ENCODE results near the gene DNM3.

Gene DNM3

GRCh38 chr1:172105230-172105629 is 263.9 kb downstream of the DNM3 start:
- no peak for DNase-seq (ENCODE audit: low read depth in 2 of 2)

GRCh38 chr1:172107316-172107975 is 266.1 kb downstream of the DNM3 start:
- DNase-seq (ENCODE audit: low read depth in 2 of 2): no peak

- DNase-seq (ENCODE audit: low read depth in 2 of 2): no peak
Measured at GRCh38 chr1:172108161-172108893, 267.0 kb downstream of the DNM3 start.

GRCh38 chr1:172109359-172109758 is 268.1 kb downstream of the DNM3 start:
- no peak for DNase-seq (ENCODE audit: low read depth in 2 of 2)

- DNase-seq (ENCODE audit: low read depth in 2 of 2): no peak
Measured at GRCh38 chr1:172112576-172112975, 271.3 kb downstream of the DNM3 start.

DNA sequence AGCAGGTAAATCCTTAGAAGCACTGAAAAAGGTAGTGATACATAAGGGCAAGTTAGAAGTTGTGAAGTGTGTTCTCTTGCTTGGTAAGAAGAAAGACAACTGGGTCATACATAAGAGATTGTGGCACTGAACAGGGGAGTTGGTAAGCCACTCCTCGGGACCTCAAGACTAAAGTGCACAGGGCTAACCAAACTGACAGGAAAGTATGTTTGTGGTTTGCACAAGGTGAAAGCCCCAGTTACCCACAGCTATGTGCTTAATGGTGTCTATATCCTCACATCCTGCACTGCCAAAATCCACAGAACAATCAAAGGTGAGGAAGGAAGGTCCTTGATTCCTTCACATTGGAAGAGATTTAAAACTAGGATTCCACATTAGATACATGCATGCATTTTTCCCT is 276.5 kb downstream of the DNM3 start:
- DNase-seq (ENCODE audit: low read depth in 2 of 2): no peak

- no peak for DNase-seq (ENCODE audit: low read depth in 2 of 2)
Measured at GRCh38 chr1:172118618-172119017, 277.3 kb downstream of the DNM3 start.

- no peak for DNase-seq (ENCODE audit: low read depth in 2 of 2)
Measured at GRCh38 chr1:172119184-172119583, 277.9 kb downstream of the DNM3 start.

DNA sequence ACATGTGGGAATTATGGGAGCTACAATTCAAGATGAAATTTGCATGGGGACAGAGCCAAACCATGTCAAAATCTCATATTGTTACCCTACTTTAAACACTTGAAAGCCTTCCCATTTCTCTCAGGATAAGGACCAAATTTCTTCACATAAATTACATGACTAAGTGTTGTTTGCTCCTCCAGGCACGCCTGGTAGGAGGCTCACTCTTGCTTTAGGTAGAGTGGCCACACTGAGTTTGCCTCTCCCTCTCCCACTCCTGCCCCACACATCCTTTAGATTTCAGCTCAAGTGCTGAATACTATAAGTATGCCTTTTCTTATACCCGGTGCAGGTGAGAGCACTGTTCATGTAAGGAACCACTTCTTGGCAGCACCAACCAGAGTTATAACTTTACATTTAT is 279.1 kb downstream of the DNM3 start:
- no peak for DNase-seq (ENCODE audit: low read depth in 2 of 2)

GRCh38 chr1:172121081-172121717 is 279.9 kb downstream of the DNM3 start:
- DNase-seq (ENCODE audit: low read depth in 2 of 2): no peak

DNA sequence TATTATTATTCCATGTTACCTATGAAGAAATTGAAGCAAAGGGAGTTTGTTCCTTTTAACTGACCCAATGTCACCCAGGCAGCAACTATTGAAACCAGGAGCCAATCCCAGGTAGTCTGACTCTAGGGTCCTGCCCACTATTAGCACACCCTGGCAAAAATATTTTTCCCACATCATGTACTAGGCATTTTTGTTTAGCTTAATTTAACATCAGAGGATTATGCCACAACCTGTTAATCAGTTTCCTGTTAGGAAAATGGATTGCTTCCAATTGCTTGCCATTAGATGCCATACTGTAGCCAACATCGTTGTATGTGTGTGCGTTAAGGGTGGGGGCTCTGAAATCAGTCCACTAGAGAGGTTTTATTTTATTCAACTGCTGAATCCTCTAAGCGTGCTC is 281.1 kb downstream of the DNM3 start:
- DNase-seq (ENCODE audit: low read depth in 2 of 2): no peak

DNA sequence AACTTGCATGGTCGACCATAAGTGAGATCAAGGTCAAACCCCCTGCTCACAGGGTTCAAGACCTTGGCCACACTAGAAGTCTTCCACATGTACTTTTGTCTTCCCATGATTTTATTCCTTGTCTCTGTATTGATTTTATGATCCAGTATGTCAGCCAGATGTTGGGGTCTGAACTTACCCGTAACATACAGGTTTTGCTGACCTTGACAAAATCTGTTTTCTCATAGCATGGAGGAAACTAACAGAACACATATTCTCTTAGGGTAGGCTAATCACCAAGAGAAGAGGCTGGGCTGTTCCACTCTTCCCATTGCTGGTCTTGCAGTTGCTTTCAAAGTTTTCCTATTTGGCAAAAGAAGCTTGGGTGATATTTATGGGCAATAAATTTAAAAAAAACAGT is 284.0 kb downstream of the DNM3 start:
- DNase-seq (ENCODE audit: low read depth in 2 of 2): no peak

- DNase-seq (ENCODE audit: low read depth in 2 of 2): no peak
Measured at GRCh38 chr1:172125812-172126430, 284.6 kb downstream of the DNM3 start.

GRCh38 chr1:172132836-172133235 is 291.5 kb downstream of the DNM3 start:
- DNase-seq (ENCODE audit: low read depth in 2 of 2): no peak

DNA sequence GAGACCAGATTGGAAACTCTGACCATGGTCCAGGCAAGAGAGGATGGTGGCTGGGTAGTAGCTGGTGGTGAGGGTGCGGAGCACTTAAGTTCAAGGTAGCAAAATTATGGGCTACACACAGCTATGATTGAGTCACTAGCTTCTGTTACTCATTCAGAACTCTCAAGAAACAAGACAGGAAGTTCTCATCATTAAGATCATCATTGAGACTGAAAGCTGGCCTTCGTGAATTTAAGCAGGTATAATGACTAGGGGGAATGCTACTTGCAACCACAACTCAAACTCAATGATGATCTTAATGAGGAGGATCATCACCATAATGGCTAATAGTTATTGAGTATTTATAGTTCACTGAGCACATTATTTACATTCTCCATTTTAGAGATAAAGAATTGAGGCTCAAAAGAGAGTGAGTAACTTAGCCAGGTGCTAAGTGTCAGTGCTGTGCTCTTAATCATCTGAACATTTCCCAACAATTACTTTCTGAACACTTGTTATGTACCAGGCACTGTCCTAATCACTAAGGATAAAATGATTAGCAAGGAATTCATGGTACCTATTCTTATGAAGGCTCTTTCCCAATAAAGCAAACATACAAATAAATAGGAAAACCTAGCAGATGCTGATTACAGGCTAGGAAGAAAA is 292.9 kb downstream of the DNM3 start:
- no peak for DNase-seq (ENCODE audit: low read depth in 2 of 2)

DNA sequence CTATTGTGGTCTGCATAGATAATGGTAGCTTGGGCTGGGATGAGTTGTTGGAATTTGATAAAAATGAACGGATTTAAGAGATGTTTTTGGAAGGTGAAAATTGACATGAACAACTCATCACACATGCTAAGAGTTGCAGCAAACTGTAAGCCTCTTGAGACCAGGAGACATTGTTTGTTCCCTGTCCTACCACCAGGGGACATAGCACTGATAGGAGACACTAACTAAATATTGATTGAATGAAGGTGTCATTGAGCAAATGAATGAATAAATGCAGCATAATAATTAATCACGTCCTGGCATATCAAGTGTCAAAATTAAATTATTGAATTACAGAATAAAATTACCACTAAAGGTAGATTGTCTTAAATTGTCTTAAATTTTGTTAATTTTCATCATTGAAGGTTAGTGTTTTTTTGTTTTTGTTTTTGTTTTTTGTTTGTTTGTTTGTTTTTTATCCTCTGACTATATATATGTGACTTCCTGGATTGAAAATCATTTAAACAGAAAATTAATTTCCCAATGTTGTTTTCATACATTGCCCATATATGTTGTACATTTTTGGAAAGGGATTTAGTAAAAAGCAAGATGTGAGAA is 293.9 kb downstream of the DNM3 start:
- DNase-seq (ENCODE audit: low read depth in 2 of 2): no peak

DNA sequence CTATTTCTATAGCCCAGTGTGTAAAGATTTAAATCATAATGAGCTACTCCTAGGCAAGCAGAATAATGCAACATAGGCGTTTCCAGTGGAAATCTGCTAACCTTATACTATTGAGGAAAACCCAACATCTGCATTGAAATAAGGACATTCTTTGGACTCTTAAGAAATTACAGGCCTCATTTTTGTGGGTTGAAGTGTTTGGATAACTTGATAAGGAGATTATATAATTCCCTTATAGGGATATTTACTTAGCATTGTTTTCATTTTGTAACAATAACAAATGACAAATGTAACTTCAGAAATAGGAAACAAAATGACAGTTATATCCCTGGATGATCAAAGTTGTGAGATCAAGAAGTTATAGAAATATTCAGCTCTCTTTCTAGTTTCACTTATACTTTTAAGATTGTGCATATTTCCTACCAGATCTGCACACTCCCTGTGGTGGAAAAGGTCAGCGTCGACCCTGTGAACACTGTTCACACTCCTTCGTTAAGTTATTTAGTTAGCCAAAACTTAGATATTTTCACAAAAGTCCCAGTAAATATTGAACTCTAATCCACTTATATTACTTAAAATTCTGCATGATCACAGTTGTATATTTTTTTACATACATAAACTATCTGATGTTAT is 294.8 kb downstream of the DNM3 start:
- no peak for DNase-seq (ENCODE audit: low read depth in 2 of 2)

- DNase-seq (ENCODE audit: low read depth in 2 of 2): no peak
Measured at GRCh38 chr1:172136925-172137324, 295.6 kb downstream of the DNM3 start.

GRCh38 chr1:172137703-172138454 is 296.6 kb downstream of the DNM3 start:
- no peak for DNase-seq (ENCODE audit: low read depth in 2 of 2)

GRCh38 chr1:172138634-172139033 is 297.3 kb downstream of the DNM3 start:
- DNase-seq (ENCODE audit: low read depth in 2 of 2): no peak

DNA sequence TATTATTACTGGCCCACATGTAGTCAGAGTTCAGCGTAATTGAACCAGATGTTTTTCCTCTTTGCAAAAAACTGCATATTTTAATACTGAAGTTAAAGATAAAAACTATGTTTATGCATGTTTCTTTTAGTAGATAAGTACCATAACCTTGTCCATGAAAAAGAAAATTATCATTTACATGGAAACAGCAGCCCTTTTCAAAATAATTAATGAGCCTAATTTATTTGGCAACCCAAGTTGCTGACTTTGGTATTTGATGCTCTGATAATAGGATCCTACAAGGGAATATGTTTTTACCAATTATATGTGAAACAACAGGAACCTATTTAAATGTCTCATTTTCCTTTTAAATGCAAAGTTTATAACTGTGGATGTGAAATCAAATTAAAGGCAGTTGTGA is 297.9 kb downstream of the DNM3 start:
- DNase-seq (ENCODE audit: low read depth in 2 of 2): no peak
